ENCODE measurements around the gene FGF12. TPM values are rescaled to one million over a fixed set of nuclear protein-coding genes. Genes with fewer than 3 reads are reported as not detected.

The FGF12 gene
- total RNA-seq, 1 experiment from 2014 or later: 0.07 TPM

GRCh38 chr3:192573240-192573639, 154.1 kb downstream of the FGF12 start:
- ChIA-PET CTCF (no interaction called here), POLR2A (no interaction called here), RAD21 (ENCODE audit: low non-redundant PET in 1 of 2, low total read pairs in 2 of 2, uncharacterized antibody in 2 of 2, unreplicated experiment in 2 of 2) (no interaction called here)
- Histone ChIP-seq H3K9me3 (ENCODE audit: control insufficient read depth in 1 of 2, insufficient read depth in 1 of 2, low read depth in 1 of 2, low read length in 2 of 2) (no peaks in the 10 kb centered on the region), H3K4me2 (ENCODE audit: low read length) (no peak overlapping the region), H2AFZ (ENCODE audit: low read depth, low read length, poor library complexity, severe bottlenecking) (no peak overlapping the region), H4K20me1 (ENCODE audit: insufficient read depth) (no peaks in the 10 kb centered on the region), H3K79me2 (ENCODE audit: insufficient read depth, low read length) (no peaks in the 10 kb centered on the region), H3K4me1 (ENCODE audit: control insufficient read depth in 1 of 2, insufficient read depth in 2 of 2, low read length in 2 of 2) (no peaks in the 10 kb centered on the region), H3K9me2 (ENCODE audit: insufficient read depth) (no peaks in the 10 kb centered on the region), H3K4me3 (replicated peaks in 1 of 2; ENCODE audit: low read depth in 1 of 2, low read length in 2 of 2) (no peak overlapping the region), H3K27me3 (ENCODE audit: insufficient read depth, low read length) (peaks cover 14% of the 10 kb centered on the region; the same call in 1 of the 2 replicates), H3K27ac (ENCODE audit: low read depth, low read length) (no peak overlapping the region), H3K36me3 (ENCODE audit: control insufficient read depth in 1 of 2, insufficient read depth in 2 of 2, low read length in 2 of 2) (no peaks in the 10 kb centered on the region), H3K9ac (ENCODE audit: low read length) (no peak overlapping the region)
- intact Hi-C loops (cut with micrococcal nuclease): no loop called here
- ATAC-seq (no peak), DNase-seq (ENCODE audit: low read depth, low spot score) (no peak)
- no peak for TF ChIP-seq SIN3A (IDR thresholded peaks at IDR 0.05; ENCODE audit: low read depth)
- TF ChIP-seq, protein P1, sequence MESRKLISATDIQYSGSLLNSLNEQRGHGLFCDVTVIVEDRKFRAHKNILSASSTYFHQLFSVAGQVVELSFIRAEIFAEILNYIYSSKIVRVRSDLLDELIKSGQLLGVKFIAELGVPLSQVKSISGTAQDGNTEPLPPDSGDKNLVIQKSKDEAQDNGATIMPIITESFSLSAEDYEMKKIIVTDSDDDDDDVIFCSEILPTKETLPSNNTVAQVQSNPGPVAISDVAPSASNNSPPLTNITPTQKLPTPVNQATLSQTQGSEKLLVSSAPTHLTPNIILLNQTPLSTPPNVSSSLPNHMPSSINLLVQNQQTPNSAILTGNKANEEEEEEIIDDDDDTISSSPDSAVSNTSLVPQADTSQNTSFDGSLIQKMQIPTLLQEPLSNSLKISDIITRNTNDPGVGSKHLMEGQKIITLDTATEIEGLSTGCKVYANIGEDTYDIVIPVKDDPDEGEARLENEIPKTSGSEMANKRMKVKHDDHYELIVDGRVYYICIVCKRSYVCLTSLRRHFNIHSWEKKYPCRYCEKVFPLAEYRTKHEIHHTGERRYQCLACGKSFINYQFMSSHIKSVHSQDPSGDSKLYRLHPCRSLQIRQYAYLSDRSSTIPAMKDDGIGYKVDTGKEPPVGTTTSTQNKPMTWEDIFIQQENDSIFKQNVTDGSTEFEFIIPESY (IDR thresholded peaks at IDR 0.05; ENCODE audit: extremely low read depth, insufficient replicate concordance, low read length): no peak
- TF ChIP-seq EGR1 (IDR thresholded peaks at IDR 0.05; ENCODE audit: low read depth): no peak
- TF ChIP-seq CBX3 (IDR thresholded peaks at IDR 0.05; ENCODE audit: low read depth): no peak
- no TSS peak for BruUV-seq (replicated peaks)

DNA sequence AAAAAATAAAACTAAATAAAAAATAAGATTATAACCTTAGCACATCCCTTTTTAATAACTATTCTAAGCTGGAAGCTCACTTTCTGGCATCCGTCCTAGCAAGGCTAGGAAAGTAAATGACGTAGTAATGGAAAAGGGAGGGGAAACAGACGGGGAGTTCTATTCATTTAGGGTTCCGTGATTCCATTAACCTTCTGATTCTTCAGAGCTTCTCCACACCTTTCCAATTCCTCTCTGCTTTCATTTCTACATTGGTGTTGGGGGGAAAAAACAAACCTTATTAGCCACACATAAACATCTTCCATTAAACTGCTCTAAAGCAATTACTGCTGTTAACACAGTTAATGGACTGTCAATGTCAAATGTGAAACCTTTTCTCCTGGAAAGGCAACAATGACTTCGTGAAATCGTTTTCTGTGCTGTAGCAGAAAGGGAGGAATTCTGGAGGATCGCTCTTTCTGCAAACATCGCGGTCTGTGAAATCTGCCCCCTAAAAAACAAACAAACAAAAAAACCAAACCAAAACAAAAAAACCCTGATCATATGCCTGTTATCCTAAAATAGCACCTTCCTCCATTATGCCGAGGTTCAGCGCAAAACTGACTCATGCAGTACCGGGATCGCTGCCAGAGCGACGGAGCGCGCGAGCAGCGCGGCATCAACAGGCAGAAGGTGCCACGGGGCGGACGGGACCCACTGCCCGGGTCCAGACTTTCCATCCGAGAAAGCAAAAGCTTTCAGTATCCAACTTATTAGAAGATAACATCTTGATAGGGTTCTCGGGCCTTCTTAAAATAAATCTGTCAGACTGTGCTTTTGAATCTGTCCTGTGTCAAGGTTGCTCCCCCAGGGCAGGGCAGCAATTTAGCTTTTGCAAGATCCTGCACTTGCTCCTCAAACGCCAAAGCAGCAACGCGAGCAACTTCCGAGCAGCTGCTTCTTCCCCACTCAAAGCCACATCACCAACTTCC, 156.2 kb downstream of the FGF12 start:
- BruUV-seq (replicated peaks): no TSS peak
- no peak overlapping the region for H3K4me3 ChIP-seq (replicated peaks in 1 of 2; ENCODE audit: low read depth in 1 of 2, low read length in 2 of 2)
- ChIA-PET CTCF (no interaction called here), POLR2A (no interaction called here), RAD21 (ENCODE audit: low non-redundant PET in 1 of 2, low total read pairs in 2 of 2, uncharacterized antibody in 2 of 2, unreplicated experiment in 2 of 2) (no interaction called here)
- no peaks in the 10 kb centered on the region for H3K9me2 ChIP-seq (ENCODE audit: insufficient read depth)
- no peaks in the 10 kb centered on the region for H3K79me2 ChIP-seq (ENCODE audit: insufficient read depth, low read length)
- no peaks in the 10 kb centered on the region for H3K36me3 ChIP-seq (ENCODE audit: control insufficient read depth in 1 of 2, insufficient read depth in 2 of 2, low read length in 2 of 2)
- no peak for ATAC-seq
- H3K27ac ChIP-seq (ENCODE audit: low read depth, low read length): no peak overlapping the region
- DNase-seq (ENCODE audit: low read depth, low spot score): no peak
- no peak overlapping the region for H2AFZ ChIP-seq (ENCODE audit: low read depth, low read length, poor library complexity, severe bottlenecking)
- H3K4me1 ChIP-seq (ENCODE audit: control insufficient read depth in 1 of 2, insufficient read depth in 2 of 2, low read length in 2 of 2): no peaks in the 10 kb centered on the region
- peaks cover 14% of the 10 kb centered on the region for H3K27me3 ChIP-seq (ENCODE audit: insufficient read depth, low read length)
- no peak overlapping the region for H3K4me2 ChIP-seq (ENCODE audit: low read length)
- no peaks in the 10 kb centered on the region for H3K9me3 ChIP-seq (ENCODE audit: control insufficient read depth in 1 of 2, insufficient read depth in 1 of 2, low read depth in 1 of 2, low read length in 2 of 2)
- intact Hi-C loops (cut with micrococcal nuclease): no loop called here
- H4K20me1 ChIP-seq (ENCODE audit: insufficient read depth): no peaks in the 10 kb centered on the region
- TF ChIP-seq SP1 (IDR thresholded peaks at IDR 0.05; ENCODE audit: low read depth) (no peak), TCF7L2 (IDR thresholded peaks at IDR 0.05; ENCODE audit: borderline replicate concordance, extremely low read depth, insufficient read depth, insufficient read length) (no peak), JUND (IDR thresholded peaks at IDR 0.05) (no peak), SRF (IDR thresholded peaks at IDR 0.05; ENCODE audit: low read depth) (no peak), EZH2phosphoT487 (IDR thresholded peaks at IDR 0.05; ENCODE audit: borderline replicate concordance) (no peak), ZFX (IDR thresholded peaks at IDR 0.05) (no peak), ZNF274 (IDR thresholded peaks at IDR 0.05; ENCODE audit: low read depth, low read length) (no peak), FOSL1 (IDR thresholded peaks at IDR 0.05; ENCODE audit: low read depth) (no peak), CEBPB (IDR thresholded peaks at IDR 0.05; ENCODE audit: low read depth) (no peak), CBX3 (IDR thresholded peaks at IDR 0.05; ENCODE audit: low read depth) (no peak), SIN3A (IDR thresholded peaks at IDR 0.05; ENCODE audit: low read depth) (no peak)
- TF ChIP-seq, protein P2, sequence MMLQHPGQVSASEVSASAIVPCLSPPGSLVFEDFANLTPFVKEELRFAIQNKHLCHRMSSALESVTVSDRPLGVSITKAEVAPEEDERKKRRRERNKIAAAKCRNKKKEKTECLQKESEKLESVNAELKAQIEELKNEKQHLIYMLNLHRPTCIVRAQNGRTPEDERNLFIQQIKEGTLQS (IDR thresholded peaks at IDR 0.05): no peak
- TF ChIP-seq, protein P1 (IDR thresholded peaks at IDR 0.05; ENCODE audit: extremely low read depth, insufficient replicate concordance, low read length): no peak
- H3K9ac ChIP-seq (ENCODE audit: low read length): no peak overlapping the region
